ENCODE data around the gene SORCS2.

DNA sequence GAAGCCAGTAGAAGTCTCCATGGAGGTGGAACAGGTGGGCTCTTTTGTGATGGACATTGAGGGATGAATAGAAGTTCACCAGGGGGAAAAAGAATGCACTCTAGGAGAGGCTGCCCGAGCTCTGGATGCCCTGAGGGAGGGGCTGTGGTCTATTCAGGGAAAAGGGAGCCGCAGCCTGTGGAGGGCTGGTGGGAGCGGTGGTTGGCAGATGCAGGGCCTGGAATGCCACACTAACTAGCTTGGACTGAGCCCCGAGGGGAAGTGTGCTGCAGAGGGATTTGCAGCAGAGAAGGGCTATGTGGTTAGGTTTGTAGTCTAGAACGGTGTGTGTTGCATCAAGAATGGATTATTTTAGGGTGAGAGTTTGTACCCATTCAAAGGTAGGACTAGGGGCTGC is 271.9 kb downstream of the SORCS2 start:
- TF ChIP-seq, protein P1, sequence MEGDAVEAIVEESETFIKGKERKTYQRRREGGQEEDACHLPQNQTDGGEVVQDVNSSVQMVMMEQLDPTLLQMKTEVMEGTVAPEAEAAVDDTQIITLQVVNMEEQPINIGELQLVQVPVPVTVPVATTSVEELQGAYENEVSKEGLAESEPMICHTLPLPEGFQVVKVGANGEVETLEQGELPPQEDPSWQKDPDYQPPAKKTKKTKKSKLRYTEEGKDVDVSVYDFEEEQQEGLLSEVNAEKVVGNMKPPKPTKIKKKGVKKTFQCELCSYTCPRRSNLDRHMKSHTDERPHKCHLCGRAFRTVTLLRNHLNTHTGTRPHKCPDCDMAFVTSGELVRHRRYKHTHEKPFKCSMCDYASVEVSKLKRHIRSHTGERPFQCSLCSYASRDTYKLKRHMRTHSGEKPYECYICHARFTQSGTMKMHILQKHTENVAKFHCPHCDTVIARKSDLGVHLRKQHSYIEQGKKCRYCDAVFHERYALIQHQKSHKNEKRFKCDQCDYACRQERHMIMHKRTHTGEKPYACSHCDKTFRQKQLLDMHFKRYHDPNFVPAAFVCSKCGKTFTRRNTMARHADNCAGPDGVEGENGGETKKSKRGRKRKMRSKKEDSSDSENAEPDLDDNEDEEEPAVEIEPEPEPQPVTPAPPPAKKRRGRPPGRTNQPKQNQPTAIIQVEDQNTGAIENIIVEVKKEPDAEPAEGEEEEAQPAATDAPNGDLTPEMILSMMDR (IDR thresholded peaks at IDR 0.05; ENCODE audit: poor library complexity, severe bottlenecking) = no peak
- TF ChIP-seq RAD21 (conservative IDR thresholded peaks at IDR 0.05) (no peak), EZH2 (IDR thresholded peaks at IDR 0.05; ENCODE audit: borderline replicate concordance, insufficient read depth, low read length, poor library complexity, severe bottlenecking) (no peak), EP300 (conservative IDR thresholded peaks at IDR 0.05; ENCODE audit: poor library complexity, severe bottlenecking) (no peak), POLR2AphosphoS5 (IDR thresholded peaks at IDR 0.05) (no peak), TAF1 (IDR thresholded peaks at IDR 0.05; ENCODE audit: low read depth) (no peak), SMC3 (conservative IDR thresholded peaks at IDR 0.05; ENCODE audit: poor library complexity) (no peak)
- TF ChIP-seq, protein P2, sequence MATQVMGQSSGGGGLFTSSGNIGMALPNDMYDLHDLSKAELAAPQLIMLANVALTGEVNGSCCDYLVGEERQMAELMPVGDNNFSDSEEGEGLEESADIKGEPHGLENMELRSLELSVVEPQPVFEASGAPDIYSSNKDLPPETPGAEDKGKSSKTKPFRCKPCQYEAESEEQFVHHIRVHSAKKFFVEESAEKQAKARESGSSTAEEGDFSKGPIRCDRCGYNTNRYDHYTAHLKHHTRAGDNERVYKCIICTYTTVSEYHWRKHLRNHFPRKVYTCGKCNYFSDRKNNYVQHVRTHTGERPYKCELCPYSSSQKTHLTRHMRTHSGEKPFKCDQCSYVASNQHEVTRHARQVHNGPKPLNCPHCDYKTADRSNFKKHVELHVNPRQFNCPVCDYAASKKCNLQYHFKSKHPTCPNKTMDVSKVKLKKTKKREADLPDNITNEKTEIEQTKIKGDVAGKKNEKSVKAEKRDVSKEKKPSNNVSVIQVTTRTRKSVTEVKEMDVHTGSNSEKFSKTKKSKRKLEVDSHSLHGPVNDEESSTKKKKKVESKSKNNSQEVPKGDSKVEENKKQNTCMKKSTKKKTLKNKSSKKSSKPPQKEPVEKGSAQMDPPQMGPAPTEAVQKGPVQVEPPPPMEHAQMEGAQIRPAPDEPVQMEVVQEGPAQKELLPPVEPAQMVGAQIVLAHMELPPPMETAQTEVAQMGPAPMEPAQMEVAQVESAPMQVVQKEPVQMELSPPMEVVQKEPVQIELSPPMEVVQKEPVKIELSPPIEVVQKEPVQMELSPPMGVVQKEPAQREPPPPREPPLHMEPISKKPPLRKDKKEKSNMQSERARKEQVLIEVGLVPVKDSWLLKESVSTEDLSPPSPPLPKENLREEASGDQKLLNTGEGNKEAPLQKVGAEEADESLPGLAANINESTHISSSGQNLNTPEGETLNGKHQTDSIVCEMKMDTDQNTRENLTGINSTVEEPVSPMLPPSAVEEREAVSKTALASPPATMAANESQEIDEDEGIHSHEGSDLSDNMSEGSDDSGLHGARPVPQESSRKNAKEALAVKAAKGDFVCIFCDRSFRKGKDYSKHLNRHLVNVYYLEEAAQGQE (IDR thresholded peaks at IDR 0.05; ENCODE audit: borderline replicate concordance) = no peak

All from neural cell (in vitro differentiated cells).